ENCODE measurements around the gene KLF9. TPM values are rescaled to one million over a fixed set of nuclear protein-coding genes. Genes with fewer than 3 reads are reported as not detected.

The KLF9 gene
- total RNA-seq, 1 donor from 2014 or later, result 91.0 TPM

DNA sequence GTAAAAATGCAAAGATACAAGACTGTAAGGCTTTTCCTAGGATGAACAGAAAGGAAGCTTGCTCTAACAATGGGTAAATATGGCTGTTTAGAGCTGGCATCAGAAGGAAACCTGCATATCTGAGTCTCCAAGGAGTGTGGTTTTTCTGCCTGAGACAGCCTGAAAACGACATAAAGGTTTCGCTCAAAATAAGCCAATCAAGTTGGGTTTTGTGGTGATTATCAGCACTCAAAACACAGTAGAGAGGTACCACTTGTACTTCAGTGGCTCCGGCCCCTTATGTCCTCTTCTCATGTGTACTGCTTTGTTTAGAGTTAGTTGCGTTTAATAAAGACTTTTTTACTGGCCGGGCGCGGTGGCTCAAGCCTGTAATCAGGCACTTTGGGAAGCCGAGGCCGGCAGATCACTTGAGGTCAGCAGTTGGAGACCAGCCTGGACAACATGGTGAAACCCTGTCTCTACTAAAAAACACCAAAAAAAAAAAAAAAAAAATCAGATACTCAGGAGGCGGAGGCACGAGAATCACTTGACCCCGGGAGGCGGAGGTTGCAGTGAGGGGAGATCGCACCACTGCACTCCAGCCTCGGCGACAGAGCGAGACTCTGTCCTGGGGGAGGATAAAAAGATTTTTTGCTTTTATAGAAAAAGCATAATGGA is 39.4 kb downstream of the KLF9 start:
- DNase-seq, result peak; percentile 63
- Histone ChIP-seq H3K4me1 (peaks cover 9% of the 10 kb centered on the region), H3K4me3 (peak overlapping the region; percentile 11), H3K27ac (no peak overlapping the region), H3K9me3 (no peaks in the 10 kb centered on the region), H3K36me3 (no peaks in the 10 kb centered on the region), H3K27me3 (no peaks in the 10 kb centered on the region)
- peak; percentile 75 for ATAC-seq
- intact Hi-C loops (cut with DNase I), result no loop called here
- TF ChIP-seq, protein P1, sequence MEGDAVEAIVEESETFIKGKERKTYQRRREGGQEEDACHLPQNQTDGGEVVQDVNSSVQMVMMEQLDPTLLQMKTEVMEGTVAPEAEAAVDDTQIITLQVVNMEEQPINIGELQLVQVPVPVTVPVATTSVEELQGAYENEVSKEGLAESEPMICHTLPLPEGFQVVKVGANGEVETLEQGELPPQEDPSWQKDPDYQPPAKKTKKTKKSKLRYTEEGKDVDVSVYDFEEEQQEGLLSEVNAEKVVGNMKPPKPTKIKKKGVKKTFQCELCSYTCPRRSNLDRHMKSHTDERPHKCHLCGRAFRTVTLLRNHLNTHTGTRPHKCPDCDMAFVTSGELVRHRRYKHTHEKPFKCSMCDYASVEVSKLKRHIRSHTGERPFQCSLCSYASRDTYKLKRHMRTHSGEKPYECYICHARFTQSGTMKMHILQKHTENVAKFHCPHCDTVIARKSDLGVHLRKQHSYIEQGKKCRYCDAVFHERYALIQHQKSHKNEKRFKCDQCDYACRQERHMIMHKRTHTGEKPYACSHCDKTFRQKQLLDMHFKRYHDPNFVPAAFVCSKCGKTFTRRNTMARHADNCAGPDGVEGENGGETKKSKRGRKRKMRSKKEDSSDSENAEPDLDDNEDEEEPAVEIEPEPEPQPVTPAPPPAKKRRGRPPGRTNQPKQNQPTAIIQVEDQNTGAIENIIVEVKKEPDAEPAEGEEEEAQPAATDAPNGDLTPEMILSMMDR (IDR thresholded peaks at IDR 0.05), result no peak

DNA sequence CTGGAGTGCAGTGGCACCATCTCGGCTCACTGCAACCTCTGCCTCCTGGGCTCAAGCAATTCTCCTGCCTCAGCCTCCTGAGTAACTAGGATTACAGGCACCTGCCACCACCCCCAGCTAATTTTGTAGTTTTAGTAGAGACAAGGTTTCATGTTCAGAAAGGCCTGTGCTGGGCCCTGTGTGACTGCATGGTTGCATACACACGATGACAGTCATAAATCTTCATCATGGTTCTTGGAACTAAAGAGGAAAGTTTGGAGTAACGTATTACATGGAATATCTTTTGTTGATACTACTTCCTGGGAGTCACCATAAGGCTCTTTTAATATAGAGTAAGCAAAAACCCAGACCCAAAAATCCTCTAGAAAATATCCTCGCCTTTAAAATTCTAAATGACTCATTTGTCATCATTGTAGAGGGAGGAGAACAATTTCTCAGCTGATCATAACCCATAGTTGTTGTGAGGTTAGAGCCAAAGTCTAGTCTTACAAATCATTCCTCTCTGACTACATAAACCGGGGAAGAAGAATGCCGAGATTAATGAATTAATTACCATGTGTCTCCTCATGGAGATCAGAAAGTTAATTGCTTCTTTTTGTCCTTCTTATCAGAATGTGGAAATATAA is 47.0 kb downstream of the KLF9 start:
- ATAC-seq (no peak), DNase-seq (no peak)
- TF ChIP-seq, protein P1 (IDR thresholded peaks at IDR 0.05), result no peak
- H3K27me3 ChIP-seq, result no peaks in the 10 kb centered on the region
- H3K27ac ChIP-seq, result no peak overlapping the region
- intact Hi-C loops (cut with DNase I), result no loop called here
- no peaks in the 10 kb centered on the region for H3K4me1 ChIP-seq
- H3K4me3 ChIP-seq, result no peak overlapping the region
- no peaks in the 10 kb centered on the region for H3K36me3 ChIP-seq
- no peaks in the 10 kb centered on the region for H3K9me3 ChIP-seq

DNA sequence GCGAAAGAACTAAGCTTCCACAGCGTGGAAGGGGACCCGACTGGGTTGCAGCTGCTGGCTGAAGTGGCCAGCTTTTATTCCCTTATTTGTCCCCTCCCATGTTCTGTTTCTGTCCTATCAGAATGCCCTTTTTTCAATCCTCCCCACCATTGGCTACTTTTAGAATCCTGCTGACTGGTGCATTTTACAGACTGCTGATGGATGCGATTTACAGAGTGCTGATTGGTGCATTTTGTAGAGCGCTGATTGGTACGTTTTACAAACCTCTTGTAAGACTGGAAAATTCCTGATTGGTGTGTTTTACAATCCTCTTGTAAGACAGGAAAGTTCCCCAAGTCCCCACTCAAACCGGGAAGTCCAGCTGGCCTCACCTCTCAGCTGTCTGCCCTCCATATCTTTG is 50.7 kb downstream of the KLF9 start:
- ATAC-seq, result no peak
- no peak overlapping the region for H3K27ac ChIP-seq
- H3K27me3 ChIP-seq, result no peaks in the 10 kb centered on the region
- H3K9me3 ChIP-seq, result no peaks in the 10 kb centered on the region
- DNase-seq, result no peak
- H3K4me1 ChIP-seq, result no peaks in the 10 kb centered on the region
- H3K36me3 ChIP-seq, result no peaks in the 10 kb centered on the region
- intact Hi-C loops (cut with DNase I), result no loop called here
- no peak overlapping the region for H3K4me3 ChIP-seq
- TF ChIP-seq, protein P1 (IDR thresholded peaks at IDR 0.05), result no peak

DNA sequence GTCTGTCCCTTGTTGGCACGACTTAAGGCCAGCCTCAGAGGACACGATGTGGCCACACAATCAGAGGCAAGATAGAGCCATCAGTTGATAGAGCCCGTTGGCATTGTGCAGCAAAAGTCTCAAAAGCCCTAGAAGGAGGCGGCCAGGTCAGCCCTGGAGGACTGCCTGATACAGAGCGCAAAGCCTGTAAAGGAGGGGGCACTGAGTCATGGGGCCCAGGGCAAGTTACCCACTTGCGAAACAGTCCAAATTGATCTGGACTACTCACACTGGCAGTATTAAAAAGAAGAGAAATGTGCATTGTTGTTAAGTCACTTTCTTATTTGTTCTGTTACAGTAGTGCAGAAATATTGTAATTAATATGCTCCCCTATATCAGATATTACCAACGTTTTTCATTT is 51.5 kb downstream of the KLF9 start:
- Histone ChIP-seq H3K36me3 (no peaks in the 10 kb centered on the region), H3K9me3 (no peaks in the 10 kb centered on the region), H3K4me1 (no peaks in the 10 kb centered on the region), H3K27ac (no peak overlapping the region), H3K27me3 (no peaks in the 10 kb centered on the region), H3K4me3 (no peak overlapping the region)
- no peak for DNase-seq
- no peak for ATAC-seq
- TF ChIP-seq, protein P1 (IDR thresholded peaks at IDR 0.05), result no peak
- intact Hi-C loops (cut with DNase I), result no loop called here

DNA sequence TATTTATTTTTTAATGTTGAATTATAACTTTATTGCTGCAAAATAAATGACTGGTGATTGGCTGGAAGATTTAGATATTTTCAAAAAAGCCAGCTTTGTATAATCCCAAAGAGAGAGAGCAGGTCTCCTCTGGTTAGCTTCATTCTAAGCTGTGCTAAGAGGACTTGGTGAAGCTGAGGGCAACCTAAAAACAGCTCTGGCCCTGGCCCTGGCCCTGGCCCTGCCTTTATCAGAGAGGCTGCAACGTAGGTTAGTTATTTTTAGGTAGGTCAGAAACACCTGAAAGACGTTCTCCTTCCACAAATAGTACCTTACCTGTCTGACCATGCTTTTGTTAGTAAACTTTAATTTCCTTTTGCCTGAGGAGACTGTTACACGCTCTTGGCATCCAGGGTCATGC is 58.7 kb downstream of the KLF9 start:
- intact Hi-C loops (cut with DNase I), result loop anchor here (10.0 kb wide), 1 partner anchor 249 kb away; no protein-coding TSS in a partner anchor
- no peak for ATAC-seq

More for the DNA sequence above, 58.7 kb downstream of the KLF9 start:
- DNase-seq, result no peak
- no peak overlapping the region for H3K4me3 ChIP-seq
- no peaks in the 10 kb centered on the region for H3K27me3 ChIP-seq
- peaks cover 8% of the 10 kb centered on the region for H3K36me3 ChIP-seq
- TF ChIP-seq, protein P1 (IDR thresholded peaks at IDR 0.05), result no peak
- H3K9me3 ChIP-seq, result no peaks in the 10 kb centered on the region
- H3K27ac ChIP-seq, result no peak overlapping the region
- H3K4me1 ChIP-seq, result no peaks in the 10 kb centered on the region
